Epithelial cell of esophagus (primary cell): ENCODE results near the gene ARHGAP26.
A peak's percentile ranks its signal among the peaks of the same experiment; 100 is the strongest.

ENCODE experiments used
- DNase-seq: peaks from one replicate; pipeline ENCODE4 v3.0.0; 2010; ENCODE audit warnings: low read depth
- H3K4me3 ChIP-seq: 2 replicates; pipeline ENCODE4 v1.5.1; 2011; ENCODE audit warnings: mild to moderate bottlenecking, low read length, control low read depth
- TF ChIP-seq, protein P1 (sequence below): IDR thresholded peaks from 2 replicates; pipeline ENCODE4 v1.5.1; 2011; ENCODE audit warnings: low read depth, mild to moderate bottlenecking, low read length, control low read depth, inconsistent platforms; ENCODE audit not compliant: insufficient read depth; ENCODE audit errors: missing control alignments

Gene ARHGAP26

DNA sequence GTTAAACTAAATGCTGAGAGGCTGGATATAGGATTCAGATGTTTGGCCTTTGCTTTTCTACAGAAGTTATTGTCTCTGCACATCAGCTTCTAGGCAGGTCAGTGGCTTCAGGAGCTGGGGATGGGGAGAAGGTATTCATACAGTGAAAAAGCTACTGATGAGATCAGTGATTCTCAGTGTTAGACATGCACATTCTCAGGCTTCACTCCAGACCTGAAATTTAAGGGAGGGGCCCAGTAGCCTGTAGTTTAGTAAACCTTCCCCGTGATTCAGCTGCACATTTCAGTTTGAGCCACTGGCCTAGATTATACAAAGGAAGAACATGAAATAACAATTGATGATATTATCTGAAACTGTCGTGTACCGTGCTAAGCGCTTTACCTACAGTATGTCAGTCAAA, 127.2 kb downstream of the ARHGAP26 start:
- DNase-seq = no peak
- TF ChIP-seq, protein P1, sequence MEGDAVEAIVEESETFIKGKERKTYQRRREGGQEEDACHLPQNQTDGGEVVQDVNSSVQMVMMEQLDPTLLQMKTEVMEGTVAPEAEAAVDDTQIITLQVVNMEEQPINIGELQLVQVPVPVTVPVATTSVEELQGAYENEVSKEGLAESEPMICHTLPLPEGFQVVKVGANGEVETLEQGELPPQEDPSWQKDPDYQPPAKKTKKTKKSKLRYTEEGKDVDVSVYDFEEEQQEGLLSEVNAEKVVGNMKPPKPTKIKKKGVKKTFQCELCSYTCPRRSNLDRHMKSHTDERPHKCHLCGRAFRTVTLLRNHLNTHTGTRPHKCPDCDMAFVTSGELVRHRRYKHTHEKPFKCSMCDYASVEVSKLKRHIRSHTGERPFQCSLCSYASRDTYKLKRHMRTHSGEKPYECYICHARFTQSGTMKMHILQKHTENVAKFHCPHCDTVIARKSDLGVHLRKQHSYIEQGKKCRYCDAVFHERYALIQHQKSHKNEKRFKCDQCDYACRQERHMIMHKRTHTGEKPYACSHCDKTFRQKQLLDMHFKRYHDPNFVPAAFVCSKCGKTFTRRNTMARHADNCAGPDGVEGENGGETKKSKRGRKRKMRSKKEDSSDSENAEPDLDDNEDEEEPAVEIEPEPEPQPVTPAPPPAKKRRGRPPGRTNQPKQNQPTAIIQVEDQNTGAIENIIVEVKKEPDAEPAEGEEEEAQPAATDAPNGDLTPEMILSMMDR = no peak
- H3K4me3 ChIP-seq = no peak overlapping the region

DNA sequence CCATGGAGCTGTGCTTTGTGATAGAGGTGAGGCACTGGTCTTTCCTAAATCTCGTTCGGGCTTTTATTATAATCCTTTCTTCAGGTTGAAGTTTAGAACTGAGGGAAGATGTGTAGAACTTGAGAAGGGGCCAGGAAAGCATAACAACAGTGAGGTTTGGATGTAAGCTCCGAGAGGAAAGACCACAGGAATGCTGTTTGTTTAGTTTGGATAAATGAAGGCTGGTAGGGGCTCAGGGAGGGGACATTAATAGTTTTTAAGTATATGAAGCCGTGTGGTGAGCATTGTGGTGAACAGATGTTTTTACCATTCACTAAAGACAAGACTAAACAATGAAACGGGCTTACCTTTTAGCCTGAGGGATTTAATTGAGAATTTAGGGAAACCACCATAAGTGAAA, 130.8 kb downstream of the ARHGAP26 start:
- TF ChIP-seq, protein P1 = no peak
- DNase-seq = peak; percentile 37
- H3K4me3 ChIP-seq = no peak overlapping the region

DNA sequence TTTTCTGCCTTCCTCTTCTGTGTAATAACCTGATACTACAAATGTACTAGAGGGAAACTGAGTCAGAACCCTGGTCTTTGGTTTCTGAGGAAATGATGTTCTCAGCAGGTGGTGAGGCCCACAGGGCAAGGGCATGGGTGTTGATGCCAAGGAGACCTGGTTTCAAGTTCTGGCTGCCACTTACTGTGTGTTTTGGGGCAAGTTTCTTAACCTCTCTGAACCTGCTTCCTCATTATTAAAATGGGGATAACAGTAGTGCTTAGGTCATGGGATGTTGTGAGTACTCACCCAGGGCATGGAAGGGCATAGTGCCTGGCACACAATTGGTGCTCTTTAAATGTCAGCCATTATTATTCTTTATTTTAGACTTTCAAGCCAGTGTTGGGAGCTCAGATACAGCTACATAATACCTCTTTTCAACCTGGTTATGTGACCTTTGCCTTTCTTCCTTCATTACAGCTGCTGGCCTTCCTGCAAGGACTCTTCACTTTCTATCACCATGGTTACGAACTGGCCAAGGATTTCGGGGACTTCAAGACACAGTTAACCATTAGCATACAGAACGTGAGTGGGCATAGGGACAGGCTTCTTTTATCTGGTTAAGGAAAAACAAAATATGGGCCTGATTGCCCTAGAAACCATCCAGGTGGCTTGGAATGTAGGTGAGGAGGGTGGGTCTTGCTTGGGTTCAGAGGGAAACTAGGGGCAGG, 131.5 kb downstream of the ARHGAP26 start:
- no peak overlapping the region for H3K4me3 ChIP-seq
- no peak for DNase-seq
- TF ChIP-seq, protein P1 = no peak

DNA sequence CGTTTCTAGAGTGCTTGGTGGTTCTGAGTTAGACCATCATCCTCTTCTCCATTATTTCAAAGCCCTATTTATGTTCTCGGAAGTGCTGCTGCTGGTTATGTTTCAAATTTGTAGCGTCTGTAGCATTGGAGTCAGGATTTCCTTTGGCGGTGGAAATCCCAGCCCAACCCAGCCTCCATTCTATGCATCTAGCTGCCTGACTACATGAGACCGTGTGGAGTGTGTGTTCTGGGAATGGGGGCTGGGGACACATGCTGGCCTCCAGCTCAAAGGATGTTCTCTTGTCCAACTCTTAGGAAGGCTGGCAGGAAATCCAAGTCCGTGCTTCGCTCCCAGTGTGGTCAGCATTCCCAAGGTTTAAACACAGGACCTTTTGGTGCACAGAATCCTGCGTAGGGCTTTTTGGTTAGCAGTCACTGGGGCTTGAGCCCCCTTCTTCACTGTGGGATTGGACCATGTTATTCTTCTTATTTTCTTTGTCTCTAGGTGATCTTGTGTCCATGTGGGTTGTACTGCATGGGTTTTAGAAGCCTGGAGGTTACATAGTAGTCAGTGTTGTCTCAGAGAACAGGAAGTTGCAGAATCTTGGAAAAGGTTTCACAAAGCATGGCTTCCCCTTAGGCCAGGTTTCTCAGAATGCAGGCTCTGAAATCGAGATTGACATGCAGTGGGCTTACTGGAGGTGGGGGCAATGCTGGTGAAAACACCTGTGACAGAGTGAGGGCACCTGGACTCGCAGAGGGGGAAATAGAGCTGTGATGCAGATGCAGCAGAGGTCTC, 132.2 kb downstream of the ARHGAP26 start:
- TF ChIP-seq, protein P1 = no peak
- H3K4me3 ChIP-seq = no peak overlapping the region
- no peak for DNase-seq

DNA sequence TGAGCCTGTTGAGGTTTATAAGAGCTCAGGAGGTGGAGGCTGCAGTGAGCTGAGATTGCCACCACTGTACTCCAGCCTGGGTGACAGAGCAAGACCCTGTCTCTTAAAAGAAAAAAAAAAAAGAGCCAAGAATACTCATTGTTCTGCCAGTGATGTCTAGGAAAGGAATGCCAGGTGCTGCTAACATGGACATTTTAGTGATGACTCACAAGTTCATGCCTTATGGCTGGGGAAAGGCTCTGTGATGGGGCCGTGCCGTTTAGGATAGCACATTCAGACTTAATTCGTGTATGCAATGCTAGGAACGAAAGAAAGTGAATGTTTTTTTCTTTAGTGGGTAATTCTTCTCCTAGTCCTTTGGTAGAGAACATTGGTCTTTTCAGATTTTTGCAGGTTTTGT, 134.2 kb downstream of the ARHGAP26 start:
- no peak overlapping the region for H3K4me3 ChIP-seq
- DNase-seq = peak; percentile 91
- TF ChIP-seq, protein P1 = no peak

DNA sequence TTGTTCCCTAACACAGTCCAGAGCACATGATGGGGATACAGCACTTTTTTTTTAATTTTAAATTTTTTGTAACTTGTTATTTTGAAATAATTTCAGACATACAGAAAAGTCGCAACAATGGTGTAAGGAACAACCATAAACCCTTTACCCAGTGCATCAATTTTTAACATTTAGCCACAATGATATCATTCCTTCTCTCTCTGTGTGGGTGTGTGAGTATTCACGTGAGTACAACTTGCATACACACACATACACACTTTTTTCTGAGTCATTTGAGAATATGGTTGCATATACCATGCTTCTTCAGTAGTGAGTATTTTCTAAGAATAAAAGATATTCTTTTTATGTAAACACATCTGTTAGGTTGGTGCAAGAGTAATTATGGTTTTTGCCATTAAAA, 135.2 kb downstream of the ARHGAP26 start:
- TF ChIP-seq, protein P1 = no peak
- no peak overlapping the region for H3K4me3 ChIP-seq
- DNase-seq = no peak
